ENCODE results near the gene ANKRD13D. TPM values are rescaled to one million over a fixed set of nuclear protein-coding genes. Genes with fewer than 3 reads are reported as not detected.

Gene ANKRD13D
- polyA plus RNA-seq, 1 donor from 2014 or later: 93.5 TPM

GRCh38 chr11:67277231-67277961 lies 11.7 kb upstream of the ANKRD13D start:
- Histone ChIP-seq H3K27ac (ENCODE audit: low read length) (no peak overlapping the region), H3K27me3 (ENCODE audit: insufficient read depth, low read depth, low read length) (no peaks in the 10 kb centered on the region), H3K79me2 (replicated peaks; ENCODE audit: insufficient read depth, low read length) (peaks cover 21% of the 10 kb centered on the region), H3K9ac (ENCODE audit: low read length) (no peak overlapping the region), H2AFZ (ENCODE audit: low read depth, low read length) (no peak overlapping the region), H4K20me1 (ENCODE audit: insufficient read depth) (no peaks in the 10 kb centered on the region), H3K4me3 (ENCODE audit: low read length) (no peak overlapping the region), H3K9me2 (ENCODE audit: insufficient read depth, low read length) (no peaks in the 10 kb centered on the region), H3K9me3 (ENCODE audit: low read length) (no peaks in the 10 kb centered on the region), H3F3A (ENCODE audit: insufficient read depth, low read length, poor library complexity, severe bottlenecking) (no peaks in the 10 kb centered on the region), H3K4me2 (ENCODE audit: low read length) (no peak overlapping the region), H3K36me3 (ENCODE audit: insufficient read depth, low read length) (no peaks in the 10 kb centered on the region)
- TF ChIP-seq EP300 (conservative IDR thresholded peaks at IDR 0.05; ENCODE audit: poor library complexity, severe bottlenecking) (no peak), RAD21 (conservative IDR thresholded peaks at IDR 0.05) (no peak), EZH2 (IDR thresholded peaks at IDR 0.05; ENCODE audit: borderline replicate concordance, insufficient read depth, low read length, poor library complexity, severe bottlenecking) (no peak), CTCF (IDR thresholded peaks at IDR 0.05; ENCODE audit: poor library complexity, severe bottlenecking) (no peak), TAF1 (IDR thresholded peaks at IDR 0.05; ENCODE audit: low read depth) (no peak), REST (IDR thresholded peaks at IDR 0.05; ENCODE audit: borderline replicate concordance) (no peak), MXI1 (conservative IDR thresholded peaks at IDR 0.05; ENCODE audit: poor library complexity, severe bottlenecking) (no peak), SMC3 (conservative IDR thresholded peaks at IDR 0.05; ENCODE audit: poor library complexity) (no peak), POLR2AphosphoS5 (IDR thresholded peaks at IDR 0.05) (no peak)

- Histone ChIP-seq H3K27ac (ENCODE audit: low read length) (no peak overlapping the region), H4K20me1 (ENCODE audit: insufficient read depth) (no peaks in the 10 kb centered on the region)
- TF ChIP-seq CTCF (IDR thresholded peaks at IDR 0.05; ENCODE audit: poor library complexity, severe bottlenecking): no peak
- no peak for TF ChIP-seq EZH2 (IDR thresholded peaks at IDR 0.05; ENCODE audit: borderline replicate concordance, insufficient read depth, low read length, poor library complexity, severe bottlenecking)
- TF ChIP-seq MXI1 (conservative IDR thresholded peaks at IDR 0.05; ENCODE audit: poor library complexity, severe bottlenecking): no peak
- TF ChIP-seq EP300 (conservative IDR thresholded peaks at IDR 0.05; ENCODE audit: poor library complexity, severe bottlenecking): no peak
- TF ChIP-seq RAD21 (conservative IDR thresholded peaks at IDR 0.05): no peak
- no peak for TF ChIP-seq POLR2AphosphoS5 (IDR thresholded peaks at IDR 0.05)
- no peak for TF ChIP-seq REST (IDR thresholded peaks at IDR 0.05; ENCODE audit: borderline replicate concordance)
- no peak for TF ChIP-seq TAF1 (IDR thresholded peaks at IDR 0.05; ENCODE audit: low read depth)
- TF ChIP-seq SMC3 (conservative IDR thresholded peaks at IDR 0.05; ENCODE audit: poor library complexity): no peak
Observed at GRCh38 chr11:67278135-67278938, 10.8 kb upstream of the ANKRD13D start.

More at GRCh38 chr11:67278135-67278938, 10.8 kb upstream of the ANKRD13D start:
- Histone ChIP-seq H3K27me3 (ENCODE audit: insufficient read depth, low read depth, low read length) (no peaks in the 10 kb centered on the region), H3K36me3 (ENCODE audit: insufficient read depth, low read length) (no peaks in the 10 kb centered on the region), H2AFZ (ENCODE audit: low read depth, low read length) (no peak overlapping the region), H3K9me3 (ENCODE audit: low read length) (no peaks in the 10 kb centered on the region), H3K79me2 (replicated peaks; ENCODE audit: insufficient read depth, low read length) (peaks cover 14% of the 10 kb centered on the region), H3K4me3 (ENCODE audit: low read length) (no peak overlapping the region), H3K9ac (ENCODE audit: low read length) (no peak overlapping the region), H3K9me2 (ENCODE audit: insufficient read depth, low read length) (no peaks in the 10 kb centered on the region), H3F3A (ENCODE audit: insufficient read depth, low read length, poor library complexity, severe bottlenecking) (no peaks in the 10 kb centered on the region), H3K4me2 (ENCODE audit: low read length) (no peak overlapping the region)

Data from neural cell (in vitro differentiated cells).